Stimulated activated naive B cell treated with anti-CD40 and anti-IgM and Interleukin-4, amounts not matched to agents 10 μg/mL and 1 μg/mL and 100 μg/mL, for 72 hours (primary cell): ENCODE data around the gene RNF157.

ENCODE experiments used
- ATAC-seq, 2 donors: fragments of 150-1000 bp; cut with Tn5 transposase; replicated peaks; 2 replicates each; pipeline ENCODE4 v1.10.0; 2021; ENCODE audit warnings: moderate library complexity in 1 of 2
- DNase-seq: peaks from one replicate; pipeline ENCODE4 v3.0.0; 2021
- H3K27ac Mint-ChIP-seq: one replicate; pipeline ENCODE4 v1.8.0; 2022; ENCODE audit warnings: mild to moderate bottlenecking, mixed read lengths
- H3K27me3 Mint-ChIP-seq, 2 donors: one replicate each; pipeline ENCODE4 v1.8.0; 2022; ENCODE audit warnings: mixed read lengths in 2 of 2
- H3K36me3 Mint-ChIP-seq, 2 donors: one replicate each; pipeline ENCODE4 v1.8.0; 2022; ENCODE audit warnings: mixed read lengths in 2 of 2, mild to moderate bottlenecking in 1 of 2
- H3K4me1 Mint-ChIP-seq, 2 donors: one replicate each; pipeline ENCODE4 v1.8.0; 2022; ENCODE audit warnings: mixed read lengths in 2 of 2, mild to moderate bottlenecking in 1 of 2
- H3K4me3 Mint-ChIP-seq, 2 donors: one replicate each; pipeline ENCODE4 v1.8.0; 2022; ENCODE audit warnings: mild to moderate bottlenecking in 2 of 2, mixed read lengths in 2 of 2, moderate library complexity in 1 of 2
- H3K9me3 Mint-ChIP-seq, 2 donors: one replicate each; pipeline ENCODE4 v1.8.0; 2022; ENCODE audit warnings: mixed read lengths in 2 of 2, mild to moderate bottlenecking in 1 of 2

Gene RNF157

GRCh38 chr17:76131051-76131691 is 109.1 kb downstream of the RNF157 start:
- Mint-ChIP-seq H3K4me1 (peaks cover 11 to 27% of the 10 kb centered on the region in 2 donors), H3K9me3 (no peaks in the 10 kb centered on the region), H3K36me3 (no peaks in the 10 kb centered on the region), H3K27me3 (peaks cover 16 to 18% of the 10 kb centered on the region in 2 donors), H3K4me3 (no peak overlapping the region), H3K27ac (no peak overlapping the region)
- ATAC-seq (no peak), DNase-seq (no peak)

GRCh38 chr17:76130473-76130872 is 109.8 kb downstream of the RNF157 start:
- Mint-ChIP-seq H3K36me3 (no peaks in the 10 kb centered on the region), H3K4me1 (peaks cover 11 to 26% of the 10 kb centered on the region in 2 donors)

GRCh38 chr17:76125922-76126321 is 114.4 kb downstream of the RNF157 start:
- H3K36me3 Mint-ChIP-seq = peaks cover 0 to 4% of the 10 kb centered on the region in 2 donors
- ATAC-seq = no peak
- peaks cover 4 to 6% of the 10 kb centered on the region in 2 donors for H3K27me3 Mint-ChIP-seq
- H3K27ac Mint-ChIP-seq = no peak overlapping the region
- peaks cover 23 to 43% of the 10 kb centered on the region in 2 donors for H3K4me1 Mint-ChIP-seq
- H3K4me3 Mint-ChIP-seq = no peak overlapping the region
- peaks cover 0 to 4% of the 10 kb centered on the region in 2 donors for H3K9me3 Mint-ChIP-seq
- DNase-seq = no peak

More at GRCh38 chr17:76130473-76130872, 109.8 kb downstream of the RNF157 start:
- no peak for DNase-seq
- Mint-ChIP-seq H3K4me3 (no peak overlapping the region), H3K9me3 (no peaks in the 10 kb centered on the region), H3K27me3 (peaks cover 16 to 18% of the 10 kb centered on the region in 2 donors), H3K27ac (no peak overlapping the region)
- no peak for ATAC-seq

GRCh38 chr17:76125391-76125675 is 115.0 kb downstream of the RNF157 start:
- DNase-seq = no peak
- peaks cover 0 to 4% of the 10 kb centered on the region in 2 donors for H3K36me3 Mint-ChIP-seq
- peaks cover 26 to 41% of the 10 kb centered on the region in 2 donors for H3K4me1 Mint-ChIP-seq
- peaks cover 0 to 4% of the 10 kb centered on the region in 2 donors for H3K9me3 Mint-ChIP-seq
- no peak overlapping the region for H3K27ac Mint-ChIP-seq
- H3K4me3 Mint-ChIP-seq = no peak overlapping the region
- ATAC-seq = no peak
- peaks cover 0 to under 1% of the 10 kb centered on the region in 2 donors for H3K27me3 Mint-ChIP-seq

GRCh38 chr17:76124582-76125390 is 115.5 kb downstream of the RNF157 start:
- DNase-seq (no peak), ATAC-seq (no peak)
- peaks cover 0 to 4% of the 10 kb centered on the region in 2 donors for H3K9me3 Mint-ChIP-seq
- peak overlapping the region; percentile 39 for H3K27ac Mint-ChIP-seq
- H3K4me3 Mint-ChIP-seq = no peak overlapping the region
- peaks cover 0 to 4% of the 10 kb centered on the region in 2 donors for H3K36me3 Mint-ChIP-seq
- no peaks in the 10 kb centered on the region for H3K27me3 Mint-ChIP-seq
- peaks cover 26 to 41% of the 10 kb centered on the region in 2 donors for H3K4me1 Mint-ChIP-seq

GRCh38 chr17:76123749-76124581 is 116.3 kb downstream of the RNF157 start:
- no peak overlapping the region for H3K27ac Mint-ChIP-seq
- peaks cover 0 to 4% of the 10 kb centered on the region in 2 donors for H3K9me3 Mint-ChIP-seq
- DNase-seq = no peak
- ATAC-seq = no peak
- H3K36me3 Mint-ChIP-seq = peaks cover 0 to 4% of the 10 kb centered on the region in 2 donors
- no peak overlapping the region for H3K4me3 Mint-ChIP-seq
- H3K4me1 Mint-ChIP-seq = peaks cover 30 to 48% of the 10 kb centered on the region in 2 donors
- H3K27me3 Mint-ChIP-seq = no peaks in the 10 kb centered on the region

- Mint-ChIP-seq H3K27me3 (no peaks in the 10 kb centered on the region), H3K36me3 (peaks cover 0 to 4% of the 10 kb centered on the region in 2 donors), H3K27ac (peak overlapping the region; percentile 76), H3K9me3 (peaks cover 0 to 4% of the 10 kb centered on the region in 2 donors), H3K4me1 (peaks cover 30 to 48% of the 10 kb centered on the region in 2 donors), H3K4me3 (peak overlapping the region; percentile 31 to 34)
- ATAC-seq = no peak
- no peak for DNase-seq
Measured at GRCh38 chr17:76123191-76123499, 117.1 kb downstream of the RNF157 start.

- peaks cover 30 to 48% of the 10 kb centered on the region in 2 donors for H3K4me1 Mint-ChIP-seq
- peaks cover 0 to 4% of the 10 kb centered on the region in 2 donors for H3K36me3 Mint-ChIP-seq
- DNase-seq (no peak), ATAC-seq (no peak)
- H3K4me3 Mint-ChIP-seq = peak overlapping the region; percentile 63 to 78
- no peaks in the 10 kb centered on the region for H3K27me3 Mint-ChIP-seq
- H3K9me3 Mint-ChIP-seq = peaks cover 0 to 4% of the 10 kb centered on the region in 2 donors
- peak overlapping the region; percentile 90 for H3K27ac Mint-ChIP-seq
Measured at GRCh38 chr17:76122431-76123190, 117.7 kb downstream of the RNF157 start.

- H3K36me3 Mint-ChIP-seq = peaks cover 0 to 4% of the 10 kb centered on the region in 2 donors
- peaks cover 30 to 44% of the 10 kb centered on the region in 2 donors for H3K4me1 Mint-ChIP-seq
- peak overlapping the region; percentile 63 to 78 for H3K4me3 Mint-ChIP-seq
- H3K27me3 Mint-ChIP-seq = no peaks in the 10 kb centered on the region
- peak overlapping the region; percentile 93 for H3K27ac Mint-ChIP-seq
- peak; percentile 36 to 38 for ATAC-seq
- no peak for DNase-seq
- peaks cover 0 to 4% of the 10 kb centered on the region in 2 donors for H3K9me3 Mint-ChIP-seq
Measured at GRCh38 chr17:76121932-76122430, 118.3 kb downstream of the RNF157 start.

GRCh38 chr17:76120658-76121008 is 119.7 kb downstream of the RNF157 start:
- H3K27me3 Mint-ChIP-seq = no peaks in the 10 kb centered on the region
- H3K36me3 Mint-ChIP-seq = peaks cover 0 to 4% of the 10 kb centered on the region in 2 donors
- H3K4me3 Mint-ChIP-seq = no peak overlapping the region
- no peak overlapping the region for H3K27ac Mint-ChIP-seq
- DNase-seq (no peak), ATAC-seq (no peak)
- peaks cover 0 to 4% of the 10 kb centered on the region in 2 donors for H3K9me3 Mint-ChIP-seq
- peaks cover 27 to 37% of the 10 kb centered on the region in 2 donors for H3K4me1 Mint-ChIP-seq

GRCh38 chr17:76119409-76120371 is 120.6 kb downstream of the RNF157 start:
- peaks cover 0 to 4% of the 10 kb centered on the region in 2 donors for H3K9me3 Mint-ChIP-seq
- ATAC-seq = no peak
- H3K27ac Mint-ChIP-seq = no peak overlapping the region
- peaks cover 0 to 4% of the 10 kb centered on the region in 2 donors for H3K36me3 Mint-ChIP-seq
- no peak for DNase-seq
- H3K27me3 Mint-ChIP-seq = no peaks in the 10 kb centered on the region
- peaks cover 26 to 37% of the 10 kb centered on the region in 2 donors for H3K4me1 Mint-ChIP-seq
- H3K4me3 Mint-ChIP-seq = no peak overlapping the region

- Mint-ChIP-seq H3K9me3 (peaks cover 4 to 5% of the 10 kb centered on the region in 2 donors), H3K27ac (no peak overlapping the region)
Measured at GRCh38 chr17:76115138-76115754, 125.0 kb downstream of the RNF157 start.

More at GRCh38 chr17:76115138-76115754, 125.0 kb downstream of the RNF157 start:
- no peak for DNase-seq
- Mint-ChIP-seq H3K4me1 (peaks cover 4 to 7% of the 10 kb centered on the region in 2 donors), H3K27me3 (peaks cover 5% of the 10 kb centered on the region in 2 donors), H3K36me3 (peaks cover 4 to 6% of the 10 kb centered on the region in 2 donors), H3K4me3 (no peak overlapping the region)
- no peak for ATAC-seq
